Measurements from ENCODE around the gene CYP2U1.
"Not testable (repeated sequence)": the region's sequence is repeated elsewhere in the genome, so short reads cannot be mapped to it uniquely, and the experiment has no call there.

CYP2U1 gene

DNA sequence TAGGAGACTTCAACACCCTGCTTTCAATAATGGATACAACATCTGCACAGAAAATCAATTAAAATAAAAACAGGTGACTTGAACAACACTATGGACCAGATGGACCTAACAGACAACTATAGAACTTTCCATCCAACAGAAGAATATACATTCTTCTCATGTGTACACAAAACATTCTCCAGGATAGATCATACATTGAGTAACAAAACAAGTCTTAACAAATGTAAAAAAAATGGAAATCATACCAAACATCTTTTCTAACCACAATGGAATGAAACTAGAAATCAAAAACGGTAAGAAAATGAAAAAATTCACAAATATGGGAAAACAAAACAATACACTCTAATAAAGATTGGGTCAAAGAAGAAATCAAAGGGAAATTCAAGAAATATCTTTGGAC lies 24.7 kb downstream of the CYP2U1 start:
- H3K36me3 ChIP-seq (ENCODE audit: insufficient read depth, low read length): peaks cover 15% of the 10 kb centered on the region
- TF ChIP-seq CTCF (IDR thresholded peaks at IDR 0.05; ENCODE audit: low read length) (no peak), EZH2 (IDR thresholded peaks at IDR 0.05; ENCODE audit: borderline replicate concordance, low read length) (no peak)
- no peaks in the 10 kb centered on the region for H3K9me3 ChIP-seq (ENCODE audit: low read length)
- H3K9ac ChIP-seq (ENCODE audit: low read length): no peak overlapping the region
- H4K20me1 ChIP-seq (ENCODE audit: insufficient read depth, low read length): no peaks in the 10 kb centered on the region
- no peaks in the 10 kb centered on the region for H3K4me1 ChIP-seq (ENCODE audit: insufficient read depth, low read length, severe bottlenecking)
- H2AFZ ChIP-seq (ENCODE audit: low read length): no peak overlapping the region
- no peaks in the 10 kb centered on the region for H3K9me2 ChIP-seq (ENCODE audit: low read depth, low read length)
- H3K79me2 ChIP-seq (ENCODE audit: insufficient read depth, low read length): no peaks in the 10 kb centered on the region
- no peaks in the 10 kb centered on the region for H3F3A ChIP-seq (ENCODE audit: insufficient read depth, low read length)
- H3K4me2 ChIP-seq (ENCODE audit: low read length): no peak overlapping the region
- H3K4me3 ChIP-seq (ENCODE audit: low read depth, low read length, poor library complexity, severe bottlenecking): no peak overlapping the region
- no peak overlapping the region for H3K27ac ChIP-seq (ENCODE audit: low read depth, low read length, poor library complexity, severe bottlenecking)
- H3K27me3 ChIP-seq (ENCODE audit: insufficient read depth, low read length): no peaks in the 10 kb centered on the region

DNA sequence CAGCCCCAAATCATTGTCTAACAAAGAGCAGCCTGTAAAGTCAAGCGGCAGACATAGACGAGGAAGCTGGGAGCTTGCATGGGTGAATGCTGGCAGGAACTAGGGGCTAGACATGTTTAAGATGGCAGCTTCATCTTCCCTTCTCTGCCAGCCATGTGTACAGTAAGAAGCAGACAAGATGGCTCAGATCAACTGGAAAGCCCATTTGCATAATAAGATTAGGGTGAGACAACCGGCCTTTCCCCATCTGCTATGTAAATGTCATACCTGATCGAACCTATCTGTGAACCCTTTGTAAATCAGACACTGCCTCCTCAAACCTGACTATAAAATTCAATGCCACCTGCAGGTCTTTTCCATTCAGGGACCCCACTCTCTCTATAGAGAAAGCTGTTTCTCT lies 35.6 kb downstream of the CYP2U1 start:
- H3K4me2 ChIP-seq (ENCODE audit: low read length): no peak overlapping the region
- TF ChIP-seq EZH2 (IDR thresholded peaks at IDR 0.05; ENCODE audit: borderline replicate concordance, low read length) (no peak), CTCF (IDR thresholded peaks at IDR 0.05; ENCODE audit: low read length) (no peak)

GRCh38 chr4:107967519-107967918 lies 36.2 kb downstream of the CYP2U1 start:
- not testable (repeated sequence) for H3K9me3 ChIP-seq (ENCODE audit: low read length); H3K36me3 ChIP-seq (ENCODE audit: insufficient read depth, low read length); H3K4me2 ChIP-seq (ENCODE audit: low read length); H3K27me3 ChIP-seq (ENCODE audit: insufficient read depth, low read length); H3K9me2 ChIP-seq (ENCODE audit: low read depth, low read length); H3F3A ChIP-seq (ENCODE audit: insufficient read depth, low read length); H3K4me1 ChIP-seq (ENCODE audit: insufficient read depth, low read length, severe bottlenecking); H2AFZ ChIP-seq (ENCODE audit: low read length); H4K20me1 ChIP-seq (ENCODE audit: insufficient read depth, low read length); H3K9ac ChIP-seq (ENCODE audit: low read length); H3K27ac ChIP-seq (ENCODE audit: low read depth, low read length, poor library complexity, severe bottlenecking); H3K4me3 ChIP-seq (ENCODE audit: low read depth, low read length, poor library complexity, severe bottlenecking); H3K79me2 ChIP-seq (ENCODE audit: insufficient read depth, low read length)

More for the DNA sequence above, 35.6 kb downstream of the CYP2U1 start:
- H3K4me3 ChIP-seq (ENCODE audit: low read depth, low read length, poor library complexity, severe bottlenecking): no peak overlapping the region
- H3K9me2 ChIP-seq (ENCODE audit: low read depth, low read length): no peaks in the 10 kb centered on the region
- H3K79me2 ChIP-seq (ENCODE audit: insufficient read depth, low read length): no peaks in the 10 kb centered on the region
- H3F3A ChIP-seq (ENCODE audit: insufficient read depth, low read length): no peaks in the 10 kb centered on the region
- H2AFZ ChIP-seq (ENCODE audit: low read length): no peak overlapping the region
- H3K27me3 ChIP-seq (ENCODE audit: insufficient read depth, low read length): no peaks in the 10 kb centered on the region
- H3K9ac ChIP-seq (ENCODE audit: low read length): no peak overlapping the region
- no peaks in the 10 kb centered on the region for H3K4me1 ChIP-seq (ENCODE audit: insufficient read depth, low read length, severe bottlenecking)
- no peaks in the 10 kb centered on the region for H4K20me1 ChIP-seq (ENCODE audit: insufficient read depth, low read length)
- no peaks in the 10 kb centered on the region for H3K36me3 ChIP-seq (ENCODE audit: insufficient read depth, low read length)
- H3K27ac ChIP-seq (ENCODE audit: low read depth, low read length, poor library complexity, severe bottlenecking): no peak overlapping the region
- no peaks in the 10 kb centered on the region for H3K9me3 ChIP-seq (ENCODE audit: low read length)

- not testable (repeated sequence) for H4K20me1 ChIP-seq (ENCODE audit: insufficient read depth, low read length); H3K27ac ChIP-seq (ENCODE audit: low read depth, low read length, poor library complexity, severe bottlenecking); H3K9me2 ChIP-seq (ENCODE audit: low read depth, low read length); H3K79me2 ChIP-seq (ENCODE audit: insufficient read depth, low read length); H3K4me1 ChIP-seq (ENCODE audit: insufficient read depth, low read length, severe bottlenecking); H3F3A ChIP-seq (ENCODE audit: insufficient read depth, low read length); H3K9me3 ChIP-seq (ENCODE audit: low read length); H3K4me3 ChIP-seq (ENCODE audit: low read depth, low read length, poor library complexity, severe bottlenecking); H3K4me2 ChIP-seq (ENCODE audit: low read length); H2AFZ ChIP-seq (ENCODE audit: low read length); H3K27me3 ChIP-seq (ENCODE audit: insufficient read depth, low read length); H3K36me3 ChIP-seq (ENCODE audit: insufficient read depth, low read length); H3K9ac ChIP-seq (ENCODE audit: low read length)
Observed at GRCh38 chr4:107967921-107968320, 36.6 kb downstream of the CYP2U1 start.
